A673 (cell line): ENCODE measurements around the gene SLC16A3.

Source experiments
- EZH2 ChIP-seq: fragments of 200-600 bp; sonication (generic); IDR thresholded peaks from 2 replicates; pipeline ENCODE4 v1.6.1; 2017; ENCODE audit warnings: borderline replicate concordance, low read depth, mild to moderate bottlenecking, mixed read lengths, antibody characterized with exemption, low read length; ENCODE audit not compliant: poor library complexity, severe bottlenecking
- TF ChIP-seq, protein P1 (sequence below): fragments of 300-800, 200-600 bp; sonication (generic); conservative IDR thresholded peaks from 2 replicates; pipeline ENCODE4 v1.5.1; 2017; ENCODE audit warnings: low read depth, mild to moderate bottlenecking, antibody characterized with exemption, low read length, moderate library complexity, mixed read lengths

- TF ChIP-seq, protein P1, sequence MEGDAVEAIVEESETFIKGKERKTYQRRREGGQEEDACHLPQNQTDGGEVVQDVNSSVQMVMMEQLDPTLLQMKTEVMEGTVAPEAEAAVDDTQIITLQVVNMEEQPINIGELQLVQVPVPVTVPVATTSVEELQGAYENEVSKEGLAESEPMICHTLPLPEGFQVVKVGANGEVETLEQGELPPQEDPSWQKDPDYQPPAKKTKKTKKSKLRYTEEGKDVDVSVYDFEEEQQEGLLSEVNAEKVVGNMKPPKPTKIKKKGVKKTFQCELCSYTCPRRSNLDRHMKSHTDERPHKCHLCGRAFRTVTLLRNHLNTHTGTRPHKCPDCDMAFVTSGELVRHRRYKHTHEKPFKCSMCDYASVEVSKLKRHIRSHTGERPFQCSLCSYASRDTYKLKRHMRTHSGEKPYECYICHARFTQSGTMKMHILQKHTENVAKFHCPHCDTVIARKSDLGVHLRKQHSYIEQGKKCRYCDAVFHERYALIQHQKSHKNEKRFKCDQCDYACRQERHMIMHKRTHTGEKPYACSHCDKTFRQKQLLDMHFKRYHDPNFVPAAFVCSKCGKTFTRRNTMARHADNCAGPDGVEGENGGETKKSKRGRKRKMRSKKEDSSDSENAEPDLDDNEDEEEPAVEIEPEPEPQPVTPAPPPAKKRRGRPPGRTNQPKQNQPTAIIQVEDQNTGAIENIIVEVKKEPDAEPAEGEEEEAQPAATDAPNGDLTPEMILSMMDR: no peak
- TF ChIP-seq EZH2: no peak
Observed at GRCh38 chr17:82232876-82233785, 4.3 kb downstream of the SLC16A3 start.
